Ovary (tissue), 3 donors: ENCODE measurements around the gene SMIM38.

Experiments used
- EP300 ChIP-seq: sonication (generic); formaldehyde crosslinking; IDR thresholded peaks from one replicate; pipeline ENCODE4 v1.6.1; 2017; ENCODE audit warnings: antibody characterized with exemption
- POLR2A ChIP-seq: fragments of 450-650 bp; IDR thresholded peaks from one replicate; pipeline ENCODE4 v1.6.1; 2017; ENCODE audit warnings: antibody characterized with exemption, mild to moderate bottlenecking, moderate library complexity
- TF ChIP-seq, protein P1 (sequence below), 3 donors: fragments of 450-650 bp in 2 of 3; fragments of 200-600 bp in 1 of 3; IDR thresholded peaks; one replicate each; pipeline versions ENCODE4 v1.5.1 to v1.8.0; 2016 to 2022; ENCODE audit warnings: antibody characterized with exemption in 3 of 3, mild to moderate bottlenecking in 1 of 3
- donor health status: DM: no; HTN: no; CAD: no.

DNA sequence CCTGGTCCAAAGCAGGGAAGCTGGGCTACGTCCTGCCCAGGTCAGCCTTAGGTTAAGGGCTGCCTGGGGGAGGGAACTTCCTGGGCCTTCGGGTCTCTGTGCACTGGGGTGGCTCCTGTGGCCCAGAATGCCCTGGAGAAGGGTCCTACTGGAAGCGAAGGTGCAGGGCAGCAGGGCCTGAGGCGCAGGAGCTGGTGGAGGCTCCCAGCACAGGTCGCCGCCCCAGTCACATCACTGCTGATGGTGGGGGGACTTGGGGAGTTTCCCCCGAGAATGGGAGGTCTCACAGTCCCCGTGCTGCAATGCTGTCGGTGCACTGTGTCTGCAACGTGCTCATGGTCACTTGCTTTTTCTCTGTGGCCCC, 815 bp upstream of the SMIM38 start:
- TF ChIP-seq, protein P1, sequence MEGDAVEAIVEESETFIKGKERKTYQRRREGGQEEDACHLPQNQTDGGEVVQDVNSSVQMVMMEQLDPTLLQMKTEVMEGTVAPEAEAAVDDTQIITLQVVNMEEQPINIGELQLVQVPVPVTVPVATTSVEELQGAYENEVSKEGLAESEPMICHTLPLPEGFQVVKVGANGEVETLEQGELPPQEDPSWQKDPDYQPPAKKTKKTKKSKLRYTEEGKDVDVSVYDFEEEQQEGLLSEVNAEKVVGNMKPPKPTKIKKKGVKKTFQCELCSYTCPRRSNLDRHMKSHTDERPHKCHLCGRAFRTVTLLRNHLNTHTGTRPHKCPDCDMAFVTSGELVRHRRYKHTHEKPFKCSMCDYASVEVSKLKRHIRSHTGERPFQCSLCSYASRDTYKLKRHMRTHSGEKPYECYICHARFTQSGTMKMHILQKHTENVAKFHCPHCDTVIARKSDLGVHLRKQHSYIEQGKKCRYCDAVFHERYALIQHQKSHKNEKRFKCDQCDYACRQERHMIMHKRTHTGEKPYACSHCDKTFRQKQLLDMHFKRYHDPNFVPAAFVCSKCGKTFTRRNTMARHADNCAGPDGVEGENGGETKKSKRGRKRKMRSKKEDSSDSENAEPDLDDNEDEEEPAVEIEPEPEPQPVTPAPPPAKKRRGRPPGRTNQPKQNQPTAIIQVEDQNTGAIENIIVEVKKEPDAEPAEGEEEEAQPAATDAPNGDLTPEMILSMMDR (IDR thresholded peaks at IDR 0.05) = no peak
- TF ChIP-seq POLR2A (no peak), EP300 (no peak)
